GM12878 (cell line): ENCODE results near the gene FBRSL1. TPM values are rescaled to one million over a fixed set of nuclear protein-coding genes. Genes with fewer than 3 reads are reported as not detected.

Experiments used
- ATAC-seq: fragments of 200-7000 bp; cut with Tn5 transposase; 3 replicates; pipeline ENCODE4 v1.9.1; 2020; ENCODE audit warnings: mild to moderate bottlenecking, moderate library complexity
- BruUV-seq: library from RNA; stranded (reverse); fragments of 400-500 nt; replicated peaks from 2 replicates; lab custom pipeline; 2021; lab: Mats Ljungman, UMichigan
- CTCF ChIA-PET: fragments of 300-600 bp; sonication (Branson Sonifier 250); formaldehyde crosslinking; extraction: SDS; loops from one replicate; lab custom pipeline; 2021; ENCODE audit warnings: inconsistent platforms; lab: Yijun Ruan, JAX
- POLR2A ChIA-PET: fragments of 350-600 bp; formaldehyde crosslinking; extraction: SDS; loops from one replicate; lab custom pipeline; 2021; ENCODE audit warnings: inconsistent platforms; lab: Charles Lee
- RAD21 ChIA-PET: fragments of 300-600 bp; sonication (Branson Sonifier 250); formaldehyde crosslinking; loops from one replicate; lab custom pipeline; 2023; ENCODE audit warnings: antibody characterized with exemption; ENCODE audit not compliant: unreplicated experiment; lab: Charles Lee
- SMC1A ChIA-PET: fragments of 300-600 bp; sonication (Branson Sonifier 250); formaldehyde crosslinking; loops from one replicate; lab custom pipeline; 2023; ENCODE audit not compliant: unreplicated experiment, uncharacterized antibody; lab: Charles Lee
- DNase-seq: peaks from one replicate; pipeline ENCODE4 v3.0.0-alpha.2; 2011; ENCODE audit warnings: low read depth, low spot score
- FAIRE-seq: peaks from 3 replicates; lab custom pipeline; 2011; peaks lifted over from hg19 to GRCh38; lab: Jason Lieb, UNC
- H2AFZ ChIP-seq: 2 replicates; pipeline ENCODE4 v1.6.0; 2011; ENCODE audit warnings: low read depth, low read length, control low read depth; ENCODE audit not compliant: control insufficient read depth
- H3K27ac ChIP-seq: 2 replicates; pipeline ENCODE4 v1.5.1; 2011; ENCODE audit warnings: control low read depth; ENCODE audit not compliant: control insufficient read depth, insufficient read depth
- H3K27me3 ChIP-seq, 2 experiments: replicated peaks in 1 of 2; 2 replicates each; pipeline versions ENCODE4 v1.6.0 to v1.6.1; 2011; ENCODE audit warnings: low read length in 1 of 2; ENCODE audit not compliant: control insufficient read depth in 2 of 2, insufficient read depth in 2 of 2
- H3K36me3 ChIP-seq, 2 experiments: 2 replicates each; pipeline ENCODE4 v1.5.1; 2011; ENCODE audit warnings: low read length in 1 of 2; ENCODE audit not compliant: control insufficient read depth in 2 of 2, insufficient read depth in 2 of 2
- H3K4me1 ChIP-seq: 2 replicates; pipeline ENCODE4 v1.6.1; 2011; ENCODE audit warnings: mild to moderate bottlenecking, low read length, moderate library complexity, mixed read lengths; ENCODE audit not compliant: control insufficient read depth, insufficient read depth
- H3K4me2 ChIP-seq: 2 replicates; pipeline ENCODE4 v1.6.0; 2011; ENCODE audit warnings: control low read depth; ENCODE audit not compliant: control insufficient read depth, insufficient read depth
- H3K4me3 ChIP-seq: fragments of 200-600 bp; sonication (generic); 2 replicates; pipeline ENCODE4 v1.5.1; 2016
- H3K79me2 ChIP-seq: 2 replicates; pipeline ENCODE4 v1.6.0; 2011; ENCODE audit warnings: low read length; ENCODE audit not compliant: control insufficient read depth, insufficient read depth
- H3K9ac ChIP-seq: 2 replicates; pipeline ENCODE4 v1.8.0; 2011; ENCODE audit warnings: low read length, control low read depth, mixed read lengths; ENCODE audit not compliant: control insufficient read depth, insufficient read depth
- H3K9me3 ChIP-seq: replicated peaks from 3 replicates; pipeline ENCODE4 v1.5.1; 2011; ENCODE audit warnings: mild to moderate bottlenecking, low read length; ENCODE audit not compliant: control insufficient read depth, insufficient read depth
- H4K20me1 ChIP-seq: 2 replicates; pipeline ENCODE4 v1.6.0; 2011; ENCODE audit not compliant: control insufficient read depth, insufficient read depth
- BMI1 ChIP-seq: fragments of 450-650 bp; IDR thresholded peaks from 2 replicates; pipeline ENCODE4 v1.6.1; 2016; ENCODE audit warnings: mild to moderate bottlenecking, moderate library complexity, borderline replicate concordance
- CREB1 ChIP-seq: IDR thresholded peaks from 2 replicates; pipeline ENCODE4 v1.6.1; 2012; ENCODE audit warnings: low read depth, mild to moderate bottlenecking, inconsistent platforms
- DPF2 ChIP-seq: fragments of 450-650 bp; IDR thresholded peaks from 2 replicates; pipeline ENCODE4 v1.6.1; 2017; ENCODE audit warnings: mild to moderate bottlenecking
- EZH2 ChIP-seq: IDR thresholded peaks from 2 replicates; pipeline ENCODE4 v1.6.1; 2012; ENCODE audit warnings: low read depth, mild to moderate bottlenecking, control low read depth, inconsistent platforms, low read length, borderline replicate concordance; ENCODE audit not compliant: control insufficient read depth
- GABPA ChIP-seq: IDR thresholded peaks from 2 replicates; pipeline ENCODE4 v1.6.1; 2014; ENCODE audit warnings: antibody characterized with exemption, low read depth, mild to moderate bottlenecking, inconsistent platforms
- IRF4 ChIP-seq: IDR thresholded peaks from 2 replicates; pipeline ENCODE4 v1.6.1; 2011; ENCODE audit warnings: low read depth, low read length
- MYB ChIP-seq: fragments of 150-350 bp; IDR thresholded peaks from 2 replicates; pipeline ENCODE4 v1.6.1; 2014; ENCODE audit warnings: mild to moderate bottlenecking, low read depth, low read length, borderline replicate concordance
- NBN ChIP-seq: fragments of 450-650 bp; IDR thresholded peaks from 2 replicates; pipeline ENCODE4 v1.6.1; 2016
- NFIC ChIP-seq: IDR thresholded peaks from 2 replicates; pipeline ENCODE4 v1.6.1; 2012; ENCODE audit warnings: low read depth, mild to moderate bottlenecking, inconsistent platforms, low read length, moderate library complexity
- NR2F1 ChIP-seq: fragments of 450-650 bp; conservative IDR thresholded peaks from 2 replicates; pipeline ENCODE4 v1.6.1; 2017; ENCODE audit warnings: mild to moderate bottlenecking
- RFX5 ChIP-seq: IDR thresholded peaks from 2 replicates; pipeline ENCODE4 v1.6.1; 2011; ENCODE audit warnings: low read depth, low read length, improper control_type of control experiment
- WRNIP1 ChIP-seq: IDR thresholded peaks from 2 replicates; pipeline ENCODE4 v1.6.1; 2011; ENCODE audit warnings: low read depth, low read length, improper control_type of control experiment, borderline replicate concordance
- YBX1 ChIP-seq: fragments of 450-650 bp; IDR thresholded peaks from 2 replicates; pipeline ENCODE4 v1.6.1; 2016; ENCODE audit warnings: antibody characterized with exemption
- ZSCAN29 ChIP-seq: fragments of 450-650 bp; IDR thresholded peaks from 2 replicates; pipeline ENCODE4 v1.6.1; 2017; ENCODE audit warnings: mild to moderate bottlenecking, moderate library complexity
- WGBS: methylation state at CpG from one replicate; pipeline ENCODE4 v1.1.6; 2016; ENCODE audit warnings: low lambda C conversion rate; ENCODE audit not compliant: insufficient replicate concordance, insufficient coverage; ENCODE audit errors: missing lambda C conversion rate; 5-methylcytosine and 5-hydroxymethylcytosine counted together
- in situ Hi-C: fragments of 300-500 bp; cut with MboI; formaldehyde crosslinking; loops from 9 replicates; pipeline ENCODE4 v1.14.3; 2018; ENCODE audit warnings: mixed read lengths
- intact Hi-C: fragments of 100-400 bp; cut with micrococcal nuclease; formaldehyde crosslinking; loops from one replicate; pipeline ENCODE4 v1.14.2; 2022; ENCODE audit not compliant: unreplicated experiment
- polyA plus RNA-seq, 11 experiments: library from polyadenylated mRNA; depleted of rRNA in 4 of 11; unstranded in 6 of 11; stranded (reverse) in 5 of 11; fragments of >200 nt; fragmentation: Nextera tagmentation in 4 of 11; fragmentation: Illumina TruSeq in 1 of 11; extraction: Ambion mirVana in 4 of 11; extraction: Trizol in 1 of 11; gene quantifications; 1 replicate in 1 of 11; 2 replicates in 10 of 11; pipeline versions ENCODE4 v1.2.1 to v1.2.3, GENCODE V29; 2011 to 2016; ENCODE audit warnings: inconsistent platforms in 2 of 11, missing spikeins in 2 of 11, low read depth in 1 of 11
- total RNA-seq, 4 experiments: library from RNA; depleted of rRNA in 3 of 4; stranded (reverse); fragments of >200 nt in 3 of 4; fragmentation: Illumina TruSeq in 1 of 4; extraction: Trizol in 1 of 4; gene quantifications; 2 replicates each; pipeline versions ENCODE4 v1.2.1 to v1.2.3, GENCODE V29; 2013 to 2021
- TF ChIP-seq, protein P1 (sequence below): fragments of 450-650 bp; conservative IDR thresholded peaks from 2 replicates; pipeline ENCODE4 v1.6.1; 2017; ENCODE audit warnings: mild to moderate bottlenecking, moderate library complexity
- TF ChIP-seq, protein P2 (sequence below): fragments of 450-650 bp; IDR thresholded peaks from 2 replicates; pipeline ENCODE4 v1.6.1; 2017; ENCODE audit warnings: borderline replicate concordance
- TF ChIP-seq, protein P3 (sequence below): fragments of 450-650 bp; formaldehyde crosslinking; IDR thresholded peaks from 2 replicates; pipeline ENCODE4 v1.4.0; 2020; ENCODE audit warnings: mild to moderate bottlenecking, moderate library complexity

FBRSL1 gene
- total and polyA plus RNA-seq, 10 of the 15 experiments (the other 5 are each of a cell fraction or from before 2014, with no cell fraction given), result 0.19 to 55.1 (median 4.1) TPM

DNA sequence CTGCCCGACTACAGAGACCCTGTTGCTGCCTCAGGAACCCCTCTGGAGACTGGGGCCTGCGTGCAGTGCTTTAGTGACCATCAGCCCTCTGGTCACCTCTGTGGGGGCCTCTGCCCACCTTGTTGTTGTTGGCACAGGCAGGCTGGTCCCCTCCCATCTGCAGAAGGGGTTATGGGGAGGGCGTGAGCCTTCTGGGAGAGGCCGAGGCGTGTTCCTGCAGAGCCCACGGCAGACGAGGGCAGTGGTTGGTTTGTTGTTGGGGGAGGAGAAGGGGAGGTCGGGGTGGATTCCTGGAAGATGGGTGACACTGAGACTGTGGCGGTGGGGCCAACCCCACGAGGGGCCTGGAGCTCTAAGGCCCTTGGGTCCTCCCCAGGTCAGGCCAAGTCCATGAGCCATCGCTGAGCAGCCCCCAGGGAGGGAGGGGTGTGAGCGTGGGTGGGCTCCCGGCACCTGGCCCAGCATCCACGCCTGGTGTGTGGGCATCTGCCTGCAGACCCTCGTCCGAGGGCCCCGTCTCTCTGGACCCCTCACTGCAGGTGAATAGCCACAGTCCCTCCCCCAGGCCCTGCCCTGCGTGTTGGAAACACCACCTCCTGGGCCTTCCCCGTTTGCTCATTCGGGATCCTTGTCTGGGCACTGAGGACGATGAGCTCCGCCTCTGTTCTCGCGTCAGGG, 23.6 kb downstream of the FBRSL1 start (continued):
- no peak for TF ChIP-seq GABPA
- TF ChIP-seq DPF2, result no peak
- TF ChIP-seq, protein P1, sequence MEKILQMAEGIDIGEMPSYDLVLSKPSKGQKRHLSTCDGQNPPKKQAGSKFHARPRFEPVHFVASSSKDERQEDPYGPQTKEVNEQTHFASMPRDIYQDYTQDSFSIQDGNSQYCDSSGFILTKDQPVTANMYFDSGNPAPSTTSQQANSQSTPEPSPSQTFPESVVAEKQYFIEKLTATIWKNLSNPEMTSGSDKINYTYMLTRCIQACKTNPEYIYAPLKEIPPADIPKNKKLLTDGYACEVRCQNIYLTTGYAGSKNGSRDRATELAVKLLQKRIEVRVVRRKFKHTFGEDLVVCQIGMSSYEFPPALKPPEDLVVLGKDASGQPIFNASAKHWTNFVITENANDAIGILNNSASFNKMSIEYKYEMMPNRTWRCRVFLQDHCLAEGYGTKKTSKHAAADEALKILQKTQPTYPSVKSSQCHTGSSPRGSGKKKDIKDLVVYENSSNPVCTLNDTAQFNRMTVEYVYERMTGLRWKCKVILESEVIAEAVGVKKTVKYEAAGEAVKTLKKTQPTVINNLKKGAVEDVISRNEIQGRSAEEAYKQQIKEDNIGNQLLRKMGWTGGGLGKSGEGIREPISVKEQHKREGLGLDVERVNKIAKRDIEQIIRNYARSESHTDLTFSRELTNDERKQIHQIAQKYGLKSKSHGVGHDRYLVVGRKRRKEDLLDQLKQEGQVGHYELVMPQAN, result no peak
- TF ChIP-seq ZSCAN29, result no peak
- TF ChIP-seq MYB, result no peak

DNA sequence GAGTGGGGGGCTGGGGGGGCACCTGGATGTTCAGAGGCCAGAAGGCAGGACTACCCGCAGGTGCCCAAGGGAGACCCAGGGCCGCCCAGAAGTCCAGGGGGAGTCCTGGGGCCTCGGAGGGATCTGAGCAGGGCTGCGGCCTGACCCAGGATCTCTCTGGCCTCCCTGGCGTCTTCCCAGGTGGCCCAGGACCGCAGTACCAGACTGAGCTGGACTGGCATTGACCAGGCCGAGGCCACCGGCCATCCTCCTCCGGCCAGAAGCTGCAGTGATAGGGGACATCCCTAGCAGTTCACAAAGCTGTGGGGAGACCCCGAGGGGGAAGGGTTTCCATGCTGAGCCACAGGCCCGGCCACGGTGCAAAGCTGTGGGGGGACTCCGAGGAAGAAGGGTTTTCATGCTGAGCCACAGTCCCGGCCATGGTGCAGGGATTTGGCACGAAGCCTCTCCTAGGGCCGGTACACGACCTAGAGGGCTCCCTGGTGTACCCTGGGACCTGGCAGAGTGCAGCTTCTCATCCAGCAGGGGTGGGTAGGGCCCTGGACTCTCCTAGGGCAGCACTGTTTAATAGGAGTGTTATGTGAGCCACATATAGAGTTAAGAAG, 24.4 kb downstream of the FBRSL1 start:
- WGBS, result 95% methylated on average over 15 of the region's 17 CpGs
- H3K4me3 ChIP-seq, result no peak overlapping the region
- ChIA-PET CTCF (no interaction called here), POLR2A (no interaction called here), RAD21 (no interaction called here), SMC1A (no interaction called here)
- ATAC-seq (no peak), DNase-seq (no peak), FAIRE-seq (no peak)
- no peaks in the 10 kb centered on the region for H4K20me1 ChIP-seq
- no TSS peak for BruUV-seq
- H3K27ac ChIP-seq, result no peak overlapping the region
- no peaks in the 10 kb centered on the region; a peak in 1 of 4 replicates for H3K27me3 ChIP-seq
- no peaks in the 10 kb centered on the region for H3K79me2 ChIP-seq
- no peak overlapping the region for H2AFZ ChIP-seq
- no peaks in the 10 kb centered on the region; the same call in 2 of the 3 replicates for H3K9me3 ChIP-seq
- in situ Hi-C loops (loop anchor here (5.0 kb wide), 1 partner anchor 97 kb away; no protein-coding TSS in a partner anchor), intact Hi-C loops (no loop called here)
- H3K4me2 ChIP-seq, result no peak overlapping the region
- no peak overlapping the region for H3K9ac ChIP-seq
- H3K4me1 ChIP-seq, result no peaks in the 10 kb centered on the region
- H3K36me3 ChIP-seq, result peaks cover 0 to 7% of the 10 kb centered on the region in 2 experiments; a peak in 2 of 4 replicates
- no peak for TF ChIP-seq RFX5
- TF ChIP-seq IRF4, result no peak
- TF ChIP-seq WRNIP1, result no peak
- TF ChIP-seq BMI1, result no peak
- TF ChIP-seq, protein P2, sequence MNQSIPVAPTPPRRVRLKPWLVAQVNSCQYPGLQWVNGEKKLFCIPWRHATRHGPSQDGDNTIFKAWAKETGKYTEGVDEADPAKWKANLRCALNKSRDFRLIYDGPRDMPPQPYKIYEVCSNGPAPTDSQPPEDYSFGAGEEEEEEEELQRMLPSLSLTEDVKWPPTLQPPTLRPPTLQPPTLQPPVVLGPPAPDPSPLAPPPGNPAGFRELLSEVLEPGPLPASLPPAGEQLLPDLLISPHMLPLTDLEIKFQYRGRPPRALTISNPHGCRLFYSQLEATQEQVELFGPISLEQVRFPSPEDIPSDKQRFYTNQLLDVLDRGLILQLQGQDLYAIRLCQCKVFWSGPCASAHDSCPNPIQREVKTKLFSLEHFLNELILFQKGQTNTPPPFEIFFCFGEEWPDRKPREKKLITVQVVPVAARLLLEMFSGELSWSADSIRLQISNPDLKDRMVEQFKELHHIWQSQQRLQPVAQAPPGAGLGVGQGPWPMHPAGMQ, result no peak
- TF ChIP-seq, protein P3, sequence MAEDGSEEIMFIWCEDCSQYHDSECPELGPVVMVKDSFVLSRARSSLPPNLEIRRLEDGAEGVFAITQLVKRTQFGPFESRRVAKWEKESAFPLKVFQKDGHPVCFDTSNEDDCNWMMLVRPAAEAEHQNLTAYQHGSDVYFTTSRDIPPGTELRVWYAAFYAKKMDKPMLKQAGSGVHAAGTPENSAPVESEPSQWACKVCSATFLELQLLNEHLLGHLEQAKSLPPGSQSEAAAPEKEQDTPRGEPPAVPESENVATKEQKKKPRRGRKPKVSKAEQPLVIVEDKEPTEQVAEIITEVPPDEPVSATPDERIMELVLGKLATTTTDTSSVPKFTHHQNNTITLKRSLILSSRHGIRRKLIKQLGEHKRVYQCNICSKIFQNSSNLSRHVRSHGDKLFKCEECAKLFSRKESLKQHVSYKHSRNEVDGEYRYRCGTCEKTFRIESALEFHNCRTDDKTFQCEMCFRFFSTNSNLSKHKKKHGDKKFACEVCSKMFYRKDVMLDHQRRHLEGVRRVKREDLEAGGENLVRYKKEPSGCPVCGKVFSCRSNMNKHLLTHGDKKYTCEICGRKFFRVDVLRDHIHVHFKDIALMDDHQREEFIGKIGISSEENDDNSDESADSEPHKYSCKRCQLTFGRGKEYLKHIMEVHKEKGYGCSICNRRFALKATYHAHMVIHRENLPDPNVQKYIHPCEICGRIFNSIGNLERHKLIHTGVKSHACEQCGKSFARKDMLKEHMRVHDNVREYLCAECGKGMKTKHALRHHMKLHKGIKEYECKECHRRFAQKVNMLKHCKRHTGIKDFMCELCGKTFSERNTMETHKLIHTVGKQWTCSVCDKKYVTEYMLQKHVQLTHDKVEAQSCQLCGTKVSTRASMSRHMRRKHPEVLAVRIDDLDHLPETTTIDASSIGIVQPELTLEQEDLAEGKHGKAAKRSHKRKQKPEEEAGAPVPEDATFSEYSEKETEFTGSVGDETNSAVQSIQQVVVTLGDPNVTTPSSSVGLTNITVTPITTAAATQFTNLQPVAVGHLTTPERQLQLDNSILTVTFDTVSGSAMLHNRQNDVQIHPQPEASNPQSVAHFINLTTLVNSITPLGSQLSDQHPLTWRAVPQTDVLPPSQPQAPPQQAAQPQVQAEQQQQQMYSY (CRISPR knock-in tag), result no peak
- TF ChIP-seq CREB1, result no peak
- TF ChIP-seq NFIC, result no peak
- TF ChIP-seq YBX1, result no peak
- TF ChIP-seq EZH2, result no peak
- TF ChIP-seq NBN, result no peak
- TF ChIP-seq NR2F1, result no peak
